ENCODE results near the gene PER2. TPM values are rescaled to one million over a fixed set of nuclear protein-coding genes. Genes with fewer than 3 reads are reported as not detected.

Gene PER2
- total and polyA plus RNA-seq, 10 of the 15 experiments (the other 5 are each of a cell fraction or from before 2014, with no cell fraction given): 1.5 to 15.1 (median 4.6) TPM

DNA sequence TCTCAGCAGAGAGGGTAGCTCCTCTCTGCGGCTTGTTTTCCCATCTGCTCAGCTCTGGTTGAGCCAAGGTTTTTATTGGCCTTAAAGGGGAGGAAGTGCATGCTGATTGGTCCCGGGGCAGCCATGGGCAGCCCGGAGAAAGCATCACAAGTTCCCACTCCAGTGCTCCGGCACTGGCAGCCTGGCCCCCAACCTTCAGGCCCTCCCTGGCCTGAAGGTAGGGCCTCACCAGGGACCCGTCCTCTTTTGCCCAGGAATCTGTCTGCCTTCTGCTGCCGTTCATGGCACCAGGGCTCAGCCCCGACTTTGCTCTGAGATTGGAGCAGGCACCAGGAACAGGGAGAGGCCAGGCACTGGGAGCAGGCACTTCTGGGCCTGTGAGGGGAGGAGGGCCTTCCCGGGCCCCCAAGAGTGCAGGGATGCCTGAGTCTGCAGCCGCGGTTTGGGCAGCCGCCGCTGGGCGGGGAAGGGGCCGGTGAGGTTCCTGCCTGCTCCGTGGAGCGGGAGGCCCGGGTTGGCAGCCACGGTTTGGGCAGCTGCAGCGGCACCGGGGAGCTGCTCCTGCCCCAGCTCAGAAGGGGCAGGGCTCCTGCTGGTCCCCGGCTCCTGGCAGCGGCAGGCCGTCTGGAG, 67.4 kb downstream of the PER2 start (continued):
- TF ChIP-seq, protein P1, sequence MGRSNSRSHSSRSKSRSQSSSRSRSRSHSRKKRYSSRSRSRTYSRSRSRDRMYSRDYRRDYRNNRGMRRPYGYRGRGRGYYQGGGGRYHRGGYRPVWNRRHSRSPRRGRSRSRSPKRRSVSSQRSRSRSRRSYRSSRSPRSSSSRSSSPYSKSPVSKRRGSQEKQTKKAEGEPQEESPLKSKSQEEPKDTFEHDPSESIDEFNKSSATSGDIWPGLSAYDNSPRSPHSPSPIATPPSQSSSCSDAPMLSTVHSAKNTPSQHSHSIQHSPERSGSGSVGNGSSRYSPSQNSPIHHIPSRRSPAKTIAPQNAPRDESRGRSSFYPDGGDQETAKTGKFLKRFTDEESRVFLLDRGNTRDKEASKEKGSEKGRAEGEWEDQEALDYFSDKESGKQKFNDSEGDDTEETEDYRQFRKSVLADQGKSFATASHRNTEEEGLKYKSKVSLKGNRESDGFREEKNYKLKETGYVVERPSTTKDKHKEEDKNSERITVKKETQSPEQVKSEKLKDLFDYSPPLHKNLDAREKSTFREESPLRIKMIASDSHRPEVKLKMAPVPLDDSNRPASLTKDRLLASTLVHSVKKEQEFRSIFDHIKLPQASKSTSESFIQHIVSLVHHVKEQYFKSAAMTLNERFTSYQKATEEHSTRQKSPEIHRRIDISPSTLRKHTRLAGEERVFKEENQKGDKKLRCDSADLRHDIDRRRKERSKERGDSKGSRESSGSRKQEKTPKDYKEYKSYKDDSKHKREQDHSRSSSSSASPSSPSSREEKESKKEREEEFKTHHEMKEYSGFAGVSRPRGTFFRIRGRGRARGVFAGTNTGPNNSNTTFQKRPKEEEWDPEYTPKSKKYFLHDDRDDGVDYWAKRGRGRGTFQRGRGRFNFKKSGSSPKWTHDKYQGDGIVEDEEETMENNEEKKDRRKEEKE (IDR thresholded peaks at IDR 0.05): no peak
- TF ChIP-seq MXI1 (IDR thresholded peaks at IDR 0.05; ENCODE audit: low read depth, low read length) (no peak), IKZF1 (conservative IDR thresholded peaks at IDR 0.05) (no peak)

DNA sequence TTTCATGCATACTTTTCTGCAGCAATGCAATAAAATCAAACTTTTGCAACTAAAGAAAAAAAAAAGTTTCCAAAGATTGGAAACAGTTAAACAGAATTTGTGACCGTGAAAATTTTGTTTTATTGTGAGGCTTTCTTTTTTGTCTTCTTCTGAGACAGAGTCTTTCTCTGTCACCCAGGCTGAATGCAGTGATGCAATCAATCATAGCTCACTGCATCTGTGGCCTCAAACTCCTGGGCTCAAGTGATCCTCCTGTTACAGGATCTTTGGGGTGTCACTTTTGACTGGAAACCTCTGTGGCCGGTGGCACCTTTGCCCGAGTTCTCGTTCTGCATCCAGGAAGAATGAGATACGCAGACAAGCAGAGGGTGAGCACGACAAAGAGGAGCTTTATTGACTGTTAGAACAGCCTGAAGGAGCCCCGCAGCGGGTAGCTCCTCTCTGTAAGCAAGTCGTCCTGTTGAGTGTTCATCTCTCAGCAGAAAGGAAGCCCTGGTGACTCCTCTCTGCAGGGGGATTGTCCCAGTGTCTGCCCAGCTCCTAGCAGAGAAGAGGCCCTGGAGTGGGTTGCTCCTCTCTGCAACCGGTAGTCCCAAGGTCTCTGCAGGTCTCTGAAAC, 68.0 kb downstream of the PER2 start:
- in situ Hi-C loops (cut with MboI): no loop called here
- ATAC-seq: no peak

More for the DNA sequence above, 68.0 kb downstream of the PER2 start:
- TF ChIP-seq, protein P2, sequence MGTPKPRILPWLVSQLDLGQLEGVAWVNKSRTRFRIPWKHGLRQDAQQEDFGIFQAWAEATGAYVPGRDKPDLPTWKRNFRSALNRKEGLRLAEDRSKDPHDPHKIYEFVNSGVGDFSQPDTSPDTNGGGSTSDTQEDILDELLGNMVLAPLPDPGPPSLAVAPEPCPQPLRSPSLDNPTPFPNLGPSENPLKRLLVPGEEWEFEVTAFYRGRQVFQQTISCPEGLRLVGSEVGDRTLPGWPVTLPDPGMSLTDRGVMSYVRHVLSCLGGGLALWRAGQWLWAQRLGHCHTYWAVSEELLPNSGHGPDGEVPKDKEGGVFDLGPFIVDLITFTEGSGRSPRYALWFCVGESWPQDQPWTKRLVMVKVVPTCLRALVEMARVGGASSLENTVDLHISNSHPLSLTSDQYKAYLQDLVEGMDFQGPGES (IDR thresholded peaks at IDR 0.05): no peak
- TF ChIP-seq YY1 (IDR thresholded peaks at IDR 0.05; ENCODE audit: low read depth, low read length) (no peak), SIX5 (IDR thresholded peaks at IDR 0.05; ENCODE audit: low read depth, low read length, severe bottlenecking) (no peak), BCL11A (IDR thresholded peaks at IDR 0.05; ENCODE audit: low read depth, low read length) (no peak), CREM (IDR thresholded peaks at IDR 0.05; ENCODE audit: low read depth) (no peak), ZNF217 (IDR thresholded peaks at IDR 0.05) (no peak), SMARCA5 (IDR thresholded peaks at IDR 0.05) (no peak), JUND (IDR thresholded peaks at IDR 0.05; ENCODE audit: low read depth, low read length) (no peak), NFYA (IDR thresholded peaks at IDR 0.05; ENCODE audit: borderline replicate concordance, low read depth, low read length) (no peak)
- TF ChIP-seq, protein P3, sequence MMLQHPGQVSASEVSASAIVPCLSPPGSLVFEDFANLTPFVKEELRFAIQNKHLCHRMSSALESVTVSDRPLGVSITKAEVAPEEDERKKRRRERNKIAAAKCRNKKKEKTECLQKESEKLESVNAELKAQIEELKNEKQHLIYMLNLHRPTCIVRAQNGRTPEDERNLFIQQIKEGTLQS (IDR thresholded peaks at IDR 0.05; ENCODE audit: borderline replicate concordance, extremely low read depth, low read depth, low read length): no peak
- H3K27me3 ChIP-seq (replicated peaks in 1 of 2; ENCODE audit: control insufficient read depth in 2 of 2, insufficient read depth in 2 of 2, low read length in 1 of 2): 0 out of 4 replicates have a peak, but pooled peaks cover 0 to 1% of the 10 kb centered on the region in 2 experiments
- H3K79me2 ChIP-seq (ENCODE audit: control insufficient read depth, insufficient read depth, low read length): no peaks in the 10 kb centered on the region
- ChIA-PET SMC1A (ENCODE audit: uncharacterized antibody, unreplicated experiment) (no interaction called here), POLR2A (no interaction called here), CTCF (no interaction called here), RAD21 (ENCODE audit: unreplicated experiment) (no interaction called here)
- no peak overlapping the region for H3K4me3 ChIP-seq
- no peak overlapping the region for H3K4me2 ChIP-seq (ENCODE audit: control insufficient read depth, insufficient read depth)
- H2AFZ ChIP-seq (ENCODE audit: control insufficient read depth, low read depth, low read length): no peak overlapping the region
- H3K27ac ChIP-seq (ENCODE audit: control insufficient read depth, insufficient read depth): no peak overlapping the region
- no peak overlapping the region for H3K9ac ChIP-seq (ENCODE audit: control insufficient read depth, insufficient read depth, low read length)
- H3K4me1 ChIP-seq (ENCODE audit: control insufficient read depth, insufficient read depth, low read length): no peaks in the 10 kb centered on the region
- no peak for DNase-seq (ENCODE audit: low read depth, low spot score)
- no peaks in the 10 kb centered on the region for H3K36me3 ChIP-seq (ENCODE audit: control insufficient read depth in 2 of 2, insufficient read depth in 2 of 2, low read length in 1 of 2)
- no peaks in the 10 kb centered on the region for H3K9me3 ChIP-seq (replicated peaks; ENCODE audit: control insufficient read depth, insufficient read depth, low read length)
- intact Hi-C loops (cut with micrococcal nuclease; ENCODE audit: unreplicated experiment): no loop called here
- H4K20me1 ChIP-seq (ENCODE audit: control insufficient read depth, insufficient read depth): no peaks in the 10 kb centered on the region
- no peak for FAIRE-seq
- no TSS peak for BruUV-seq (replicated peaks)
- 49% methylated on average over 10 of the region's 10 CpGs for WGBS (ENCODE audit: insufficient coverage, insufficient replicate concordance, low lambda C conversion rate, missing lambda C conversion rate)

All from GM12878 (cell line).